ENCODE measurements around the gene ATIC. TPM values are rescaled to one million over a fixed set of nuclear protein-coding genes. Genes with fewer than 3 reads are reported as not detected.

The ATIC gene
- polyA plus RNA-seq, 2 of the 4 experiments (the other 2 are of a cell fraction), result 298 to 328 TPM

DNA sequence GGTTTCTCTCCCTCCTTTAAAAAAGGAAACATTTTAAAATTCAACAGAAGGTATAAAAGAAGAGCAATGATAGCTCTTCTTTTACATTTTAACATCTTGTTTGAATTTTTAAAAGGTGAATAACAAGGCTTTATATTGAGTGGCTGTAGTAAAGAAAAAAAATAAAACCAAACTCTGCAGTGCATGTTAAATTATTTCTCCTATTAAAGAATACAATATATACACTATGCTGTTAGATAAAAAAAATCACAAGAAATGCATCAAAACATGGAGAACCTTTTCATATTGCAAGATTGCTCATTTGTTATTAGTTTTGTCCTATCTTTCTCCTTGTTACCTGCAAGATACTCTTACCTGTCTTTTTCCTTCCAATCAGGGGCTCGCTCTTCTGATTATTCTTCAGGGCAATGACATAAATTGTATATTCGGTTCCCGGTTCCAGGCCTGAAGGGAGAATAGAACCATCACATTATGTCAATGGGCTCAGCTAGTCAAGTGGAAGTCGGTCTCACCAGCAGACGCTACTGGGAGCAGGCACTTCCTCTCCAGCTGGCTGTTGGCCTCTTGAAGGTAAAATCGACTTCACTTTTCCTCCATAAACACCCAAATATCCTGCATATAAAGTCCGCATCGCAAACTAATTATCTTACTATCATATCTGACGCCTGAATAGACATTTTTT lies 61.2 kb downstream of the ATIC start:
- POLR2A ChIA-PET, result no interaction called here
- no peak for ATAC-seq
- DNase-seq (ENCODE audit: low read depth in 1 of 2, low spot score in 1 of 2), result no peak
- CTCF ChIA-PET, result no interaction called here
- TF ChIP-seq, protein P1, sequence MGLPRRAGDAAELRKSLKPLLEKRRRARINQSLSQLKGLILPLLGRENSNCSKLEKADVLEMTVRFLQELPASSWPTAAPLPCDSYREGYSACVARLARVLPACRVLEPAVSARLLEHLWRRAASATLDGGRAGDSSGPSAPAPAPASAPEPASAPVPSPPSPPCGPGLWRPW (IDR thresholded peaks at IDR 0.05), result no peak
- no peak for TF ChIP-seq RCOR1 (IDR thresholded peaks at IDR 0.05; ENCODE audit: low read depth, low read length)
- no peak for TF ChIP-seq PHF8 (IDR thresholded peaks at IDR 0.05; ENCODE audit: borderline replicate concordance, low read depth)
- TF ChIP-seq, protein P2, sequence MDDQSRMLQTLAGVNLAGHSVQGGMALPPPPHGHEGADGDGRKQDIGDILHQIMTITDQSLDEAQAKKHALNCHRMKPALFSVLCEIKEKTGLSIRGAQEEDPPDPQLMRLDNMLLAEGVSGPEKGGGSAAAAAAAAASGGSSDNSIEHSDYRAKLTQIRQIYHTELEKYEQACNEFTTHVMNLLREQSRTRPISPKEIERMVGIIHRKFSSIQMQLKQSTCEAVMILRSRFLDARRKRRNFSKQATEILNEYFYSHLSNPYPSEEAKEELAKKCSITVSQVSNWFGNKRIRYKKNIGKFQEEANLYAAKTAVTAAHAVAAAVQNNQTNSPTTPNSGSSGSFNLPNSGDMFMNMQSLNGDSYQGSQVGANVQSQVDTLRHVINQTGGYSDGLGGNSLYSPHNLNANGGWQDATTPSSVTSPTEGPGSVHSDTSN (IDR thresholded peaks at IDR 0.05), result no peak
- TF ChIP-seq NFE2L2 (conservative IDR thresholded peaks at IDR 0.05; ENCODE audit: low read length), result no peak
- TF ChIP-seq CHD4 (IDR thresholded peaks at IDR 0.05; ENCODE audit: borderline replicate concordance), result no peak
- TF ChIP-seq CEBPB (IDR thresholded peaks at IDR 0.05), result no peak
- no peak for TF ChIP-seq TFCP2L1 (CRISPR knock-in tag; IDR thresholded peaks at IDR 0.05)
- no peak for TF ChIP-seq BHLHE40 (IDR thresholded peaks at IDR 0.05; ENCODE audit: low read depth, low read length)
- TF ChIP-seq FOSL2 (IDR thresholded peaks at IDR 0.05), result no peak
- no peak for TF ChIP-seq FOSL2 (CRISPR knock-in tag; IDR thresholded peaks at IDR 0.05)
- TF ChIP-seq NR3C1 (IDR thresholded peaks at IDR 0.05), result no peak
- TF ChIP-seq, protein P3, sequence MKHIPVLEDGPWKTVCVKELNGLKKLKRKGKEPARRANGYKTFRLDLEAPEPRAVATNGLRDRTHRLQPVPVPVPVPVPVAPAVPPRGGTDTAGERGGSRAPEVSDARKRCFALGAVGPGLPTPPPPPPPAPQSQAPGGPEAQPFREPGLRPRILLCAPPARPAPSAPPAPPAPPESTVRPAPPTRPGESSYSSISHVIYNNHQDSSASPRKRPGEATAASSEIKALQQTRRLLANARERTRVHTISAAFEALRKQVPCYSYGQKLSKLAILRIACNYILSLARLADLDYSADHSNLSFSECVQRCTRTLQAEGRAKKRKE (CRISPR knock-in tag; IDR thresholded peaks at IDR 0.05; ENCODE audit: low read depth), result no peak
- no peak for TF ChIP-seq HOXB13 (CRISPR knock-in tag; IDR thresholded peaks at IDR 0.05; ENCODE audit: low read depth)
- no peak for TF ChIP-seq HOXA7 (CRISPR knock-in tag; IDR thresholded peaks at IDR 0.05)
- TF ChIP-seq HDAC2 (IDR thresholded peaks at IDR 0.05), result no peak
- no peak for TF ChIP-seq CHD2 (IDR thresholded peaks at IDR 0.05; ENCODE audit: low read length, partially characterized antibody)
- no peak for TF ChIP-seq EP300 (IDR thresholded peaks at IDR 0.05)
- Histone ChIP-seq H3K27ac (no peak overlapping the region), H3K4me1 (no peaks in the 10 kb centered on the region), H3K9me3 (no peaks in the 10 kb centered on the region), H3K4me2 (no peak overlapping the region), H3K4me3 (no peak overlapping the region)
- WGBS (ENCODE audit: missing lambda C conversion rate), result 93% methylated on average over 9 of the region's 9 CpGs
- FAIRE-seq, result no peak

DNA sequence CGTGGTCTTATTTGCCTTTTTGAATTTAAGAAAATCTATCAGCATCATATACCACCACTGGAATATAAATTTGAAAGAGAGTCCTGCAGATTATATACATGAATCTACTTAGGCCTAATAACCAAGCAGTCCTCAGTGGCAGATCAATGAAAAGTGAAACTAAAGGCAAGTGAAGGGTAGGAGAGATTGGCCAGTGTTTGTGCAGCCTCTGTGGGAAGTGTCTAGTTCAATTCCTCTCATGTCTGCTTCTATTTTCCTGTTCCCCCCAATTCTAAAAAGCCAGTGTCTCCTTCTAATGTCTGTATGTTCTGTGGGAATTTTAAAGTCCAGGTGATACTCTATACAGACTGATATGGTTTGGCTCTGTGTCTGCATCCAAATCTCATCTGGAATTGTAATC lies 62.1 kb downstream of the ATIC start:
- no peak for DNase-seq (ENCODE audit: low read depth in 1 of 2, low spot score in 1 of 2)
- CTCF ChIA-PET, result no interaction called here
- Histone ChIP-seq H3K4me2 (no peak overlapping the region), H3K27ac (no peak overlapping the region), H3K4me3 (no peak overlapping the region), H3K9me3 (no peaks in the 10 kb centered on the region), H3K4me1 (no peaks in the 10 kb centered on the region)
- 92% methylated on average over 1 of the region's 1 CpG for WGBS (ENCODE audit: missing lambda C conversion rate)
- no peak for ATAC-seq
- POLR2A ChIA-PET, result no interaction called here
- FAIRE-seq, result no peak
- TF ChIP-seq GATA3 (IDR thresholded peaks at IDR 0.05; ENCODE audit: borderline replicate concordance), result no peak
- TF ChIP-seq, protein P2 (IDR thresholded peaks at IDR 0.05), result no peak
- TF ChIP-seq NFE2L2 (conservative IDR thresholded peaks at IDR 0.05; ENCODE audit: low read length), result no peak
- TF ChIP-seq ZC3H11A (IDR thresholded peaks at IDR 0.05), result no peak
- TF ChIP-seq SREBF2 (IDR thresholded peaks at IDR 0.05), result no peak
- TF ChIP-seq KDM1A (IDR thresholded peaks at IDR 0.05; ENCODE audit: low read depth), result no peak
- TF ChIP-seq, protein P3 (CRISPR knock-in tag; IDR thresholded peaks at IDR 0.05; ENCODE audit: low read depth), result no peak
- no peak for TF ChIP-seq JUNB (IDR thresholded peaks at IDR 0.05)
- no peak for TF ChIP-seq MYC (IDR thresholded peaks at IDR 0.05; ENCODE audit: borderline replicate concordance, low read length)
- no peak for TF ChIP-seq POLR2AphosphoS2 (conservative IDR thresholded peaks at IDR 0.05; ENCODE audit: low read length)
- TF ChIP-seq MAFK (IDR thresholded peaks at IDR 0.05; ENCODE audit: partially characterized antibody), result no peak
- TF ChIP-seq RAD21 (conservative IDR thresholded peaks at IDR 0.05 in 1 of 2, IDR thresholded peaks at IDR 0.05 in 1 of 2), result no peak
- TF ChIP-seq EHF (CRISPR knock-in tag; IDR thresholded peaks at IDR 0.05), result no peak
- TF ChIP-seq HOXB5 (CRISPR knock-in tag; IDR thresholded peaks at IDR 0.05), result no peak
- no peak for TF ChIP-seq CHD2 (IDR thresholded peaks at IDR 0.05; ENCODE audit: low read length, partially characterized antibody)
- no peak for TF ChIP-seq TFCP2L1 (CRISPR knock-in tag; IDR thresholded peaks at IDR 0.05)
- TF ChIP-seq PHF8 (IDR thresholded peaks at IDR 0.05; ENCODE audit: borderline replicate concordance, low read depth), result no peak
- no peak for TF ChIP-seq FOXS1 (CRISPR knock-in tag; IDR thresholded peaks at IDR 0.05)
- TF ChIP-seq RARB (CRISPR knock-in tag; IDR thresholded peaks at IDR 0.05), result no peak

Data from A549 (cell line).